Neural cell (in vitro differentiated cells): ENCODE results near the gene OR10V1. TPM values are rescaled to one million over a fixed set of nuclear protein-coding genes. Genes with fewer than 3 reads are reported as not detected.

Source experiments
- H2AFZ ChIP-seq: fragments of 200-600, 300-800 bp; sonication (generic), shearing (Covaris generic); 2 replicates; pipeline ENCODE4 v1.6.0; 2014; ENCODE audit warnings: low read depth, mild to moderate bottlenecking, antibody characterized with exemption, low read length, moderate library complexity
- H3F3A ChIP-seq: fragments of 200-600 bp; shearing (Covaris generic); 2 replicates; pipeline ENCODE4 v1.6.1; 2016; ENCODE audit warnings: mild to moderate bottlenecking, moderate library complexity, mixed read lengths, antibody characterized with exemption, low read length; ENCODE audit not compliant: insufficient read depth, poor library complexity, severe bottlenecking
- H3K27ac ChIP-seq: fragments of 200-600, 300-800 bp; sonication (generic), shearing (Covaris generic); 2 replicates; pipeline ENCODE4 v1.5.1; 2014; ENCODE audit warnings: mild to moderate bottlenecking, low read length, moderate library complexity
- H3K27me3 ChIP-seq: fragments of 300-800, 200-600 bp; sonication (generic), shearing (Covaris generic); 2 replicates; pipeline ENCODE4 v1.6.0; 2014; ENCODE audit warnings: mild to moderate bottlenecking, low read depth, low read length, moderate library complexity; ENCODE audit not compliant: insufficient read depth
- H3K36me3 ChIP-seq: fragments of 300-800, 200-600 bp; sonication (generic), shearing (Covaris generic); 2 replicates; pipeline ENCODE4 v1.5.1; 2014; ENCODE audit warnings: mild to moderate bottlenecking, antibody characterized with exemption, low read length, moderate library complexity; ENCODE audit not compliant: insufficient read depth
- H3K4me2 ChIP-seq: fragments of 300-800, 200-600 bp; sonication (generic), shearing (Covaris generic); 2 replicates; pipeline ENCODE4 v1.6.0; 2014; ENCODE audit warnings: mild to moderate bottlenecking, low read length
- H3K4me3 ChIP-seq: fragments of 300-800, 200-600 bp; sonication (generic), shearing (Covaris generic); 2 replicates; pipeline ENCODE4 v1.5.1; 2014; ENCODE audit warnings: mild to moderate bottlenecking, low read length, moderate library complexity
- H3K79me2 ChIP-seq: fragments of 200-600 bp; shearing (Covaris generic); replicated peaks from 2 replicates; pipeline ENCODE4 v1.6.0; 2014; ENCODE audit warnings: mild to moderate bottlenecking, low read length, moderate library complexity; ENCODE audit not compliant: insufficient read depth
- H3K9ac ChIP-seq: fragments of 300-800, 200-600 bp; sonication (generic), shearing (Covaris generic); 2 replicates; pipeline ENCODE4 v1.6.1; 2016; ENCODE audit warnings: mild to moderate bottlenecking, low read length, mixed read lengths
- H3K9me2 ChIP-seq: fragments of 200-600 bp; shearing (Covaris generic); 2 replicates; pipeline ENCODE4 v1.6.1; 2016; ENCODE audit warnings: mild to moderate bottlenecking, low read length, mixed read lengths; ENCODE audit not compliant: insufficient read depth
- H3K9me3 ChIP-seq: fragments of 200-600, 300-800 bp; sonication (generic), shearing (Covaris generic); 2 replicates; pipeline ENCODE4 v1.6.1; 2016; ENCODE audit warnings: mild to moderate bottlenecking, mixed run types, low read length, moderate library complexity, mixed read lengths
- H4K20me1 ChIP-seq: fragments of 200-600 bp; shearing (Covaris generic); 2 replicates; pipeline ENCODE4 v1.6.1; 2016; ENCODE audit warnings: mild to moderate bottlenecking, mixed run types; ENCODE audit not compliant: insufficient read depth
- CTCF ChIP-seq: fragments of 450-650 bp; IDR thresholded peaks from 2 replicates; pipeline ENCODE4 v1.5.1; 2014; ENCODE audit warnings: antibody characterized with exemption, mild to moderate bottlenecking, moderate library complexity; ENCODE audit not compliant: poor library complexity, severe bottlenecking
- EP300 ChIP-seq: fragments of 450-650 bp; conservative IDR thresholded peaks from 2 replicates; pipeline ENCODE4 v1.6.1; 2014; ENCODE audit warnings: antibody characterized with exemption, mild to moderate bottlenecking, moderate library complexity; ENCODE audit not compliant: poor library complexity, severe bottlenecking
- EZH2 ChIP-seq: fragments of 200-600, 300-800 bp; shearing (Covaris generic), sonication (generic); IDR thresholded peaks from 2 replicates; pipeline ENCODE4 v1.6.1; 2014; ENCODE audit warnings: antibody characterized with exemption, low read length, borderline replicate concordance, mild to moderate bottlenecking; ENCODE audit not compliant: insufficient read depth, poor library complexity, severe bottlenecking
- MXI1 ChIP-seq: fragments of 450-650 bp; conservative IDR thresholded peaks from 2 replicates; pipeline ENCODE4 v1.6.1; 2014; ENCODE audit warnings: antibody characterized with exemption, mild to moderate bottlenecking; ENCODE audit not compliant: poor library complexity, severe bottlenecking
- POLR2AphosphoS5 ChIP-seq: IDR thresholded peaks from 2 replicates; pipeline ENCODE4 v1.6.1; 2012
- RAD21 ChIP-seq: fragments of 450-650 bp; conservative IDR thresholded peaks from 2 replicates; pipeline ENCODE4 v1.6.1; 2014; ENCODE audit warnings: antibody characterized with exemption, mild to moderate bottlenecking, moderate library complexity
- REST ChIP-seq: IDR thresholded peaks from 2 replicates; pipeline ENCODE4 v1.6.1; 2012; ENCODE audit warnings: borderline replicate concordance
- SMC3 ChIP-seq: fragments of 450-650 bp; conservative IDR thresholded peaks from 2 replicates; pipeline ENCODE4 v1.6.1; 2014; ENCODE audit warnings: antibody characterized with exemption, mild to moderate bottlenecking, moderate library complexity; ENCODE audit not compliant: poor library complexity
- TAF1 ChIP-seq: IDR thresholded peaks from 2 replicates; pipeline ENCODE4 v1.6.1; 2012; ENCODE audit warnings: low read depth
- polyA plus RNA-seq: library from polyadenylated mRNA; depleted of rRNA; stranded (reverse); fragments of >200 nt; gene quantifications from 2 replicates; pipeline ENCODE4 v1.2.3, GENCODE V29; 2014

OR10V1 gene
- polyA plus RNA-seq, 1 donor from 2014 or later, result not detected

- Histone ChIP-seq H3K27me3 (no peaks in the 10 kb centered on the region), H2AFZ (no peak overlapping the region), H3K9ac (no peak overlapping the region), H3K36me3 (no peaks in the 10 kb centered on the region), H3F3A (peaks cover 7% of the 10 kb centered on the region), H3K79me2 (no peaks in the 10 kb centered on the region), H3K9me2 (no peaks in the 10 kb centered on the region), H3K27ac (no peak overlapping the region), H3K9me3 (no peaks in the 10 kb centered on the region), H4K20me1 (no peaks in the 10 kb centered on the region), H3K4me2 (no peak overlapping the region), H3K4me3 (no peak overlapping the region)
- no peak for TF ChIP-seq TAF1
- no peak for TF ChIP-seq SMC3
Observed at GRCh38 chr11:59674291-59674690, 39.4 kb downstream of the OR10V1 start.

GRCh38 chr11:59673291-59673690 lies 40.4 kb downstream of the OR10V1 start:
- H2AFZ ChIP-seq, result no peak overlapping the region
- H3F3A ChIP-seq, result peaks cover 7% of the 10 kb centered on the region
- no peak overlapping the region for H3K4me2 ChIP-seq
- no peaks in the 10 kb centered on the region for H3K9me3 ChIP-seq
- peaks cover under 1% of the 10 kb centered on the region for H3K79me2 ChIP-seq
- no peaks in the 10 kb centered on the region for H3K27me3 ChIP-seq
- no peak overlapping the region for H3K9ac ChIP-seq
- TF ChIP-seq SMC3 (no peak), TAF1 (no peak), CTCF (no peak), RAD21 (no peak), MXI1 (no peak), POLR2AphosphoS5 (no peak), EP300 (no peak), EZH2 (no peak), REST (no peak)
- no peaks in the 10 kb centered on the region for H3K36me3 ChIP-seq
- no peaks in the 10 kb centered on the region for H4K20me1 ChIP-seq
- no peak overlapping the region for H3K27ac ChIP-seq
- no peaks in the 10 kb centered on the region for H3K9me2 ChIP-seq
- H3K4me3 ChIP-seq, result no peak overlapping the region

GRCh38 chr11:59671471-59671870 lies 42.2 kb downstream of the OR10V1 start:
- H3K9me2 ChIP-seq, result no peaks in the 10 kb centered on the region
- no peak for TF ChIP-seq EP300
- no peak for TF ChIP-seq POLR2AphosphoS5
- no peak for TF ChIP-seq TAF1
- no peak for TF ChIP-seq RAD21
- H3K4me2 ChIP-seq, result no peak overlapping the region
- H3F3A ChIP-seq, result peaks cover 7% of the 10 kb centered on the region
- no peak overlapping the region for H3K4me3 ChIP-seq
- H3K9ac ChIP-seq, result no peak overlapping the region
- H3K9me3 ChIP-seq, result no peaks in the 10 kb centered on the region
- no peak overlapping the region for H3K27ac ChIP-seq
- H3K36me3 ChIP-seq, result no peaks in the 10 kb centered on the region
- no peaks in the 10 kb centered on the region for H3K27me3 ChIP-seq
- no peaks in the 10 kb centered on the region for H4K20me1 ChIP-seq
- no peak overlapping the region for H2AFZ ChIP-seq
- H3K79me2 ChIP-seq, result peaks cover 8% of the 10 kb centered on the region
